Loucy (cell line): ENCODE measurements around the gene CTNNBIP1.

ENCODE experiments used
- EZH2phosphoT487 ChIP-seq: fragments of 200-600 bp; IDR thresholded peaks from 2 replicates; pipeline ENCODE4 v1.6.1; 2018; ENCODE audit warnings: antibody characterized with exemption, mild to moderate bottlenecking, moderate library complexity, borderline replicate concordance
- TF ChIP-seq, protein P1 (sequence below): fragments of 200-600 bp; sonication (generic); conservative IDR thresholded peaks from 2 replicates; pipeline ENCODE4 v1.5.1; 2014; ENCODE audit warnings: mild to moderate bottlenecking, antibody characterized with exemption, low read length

DNA sequence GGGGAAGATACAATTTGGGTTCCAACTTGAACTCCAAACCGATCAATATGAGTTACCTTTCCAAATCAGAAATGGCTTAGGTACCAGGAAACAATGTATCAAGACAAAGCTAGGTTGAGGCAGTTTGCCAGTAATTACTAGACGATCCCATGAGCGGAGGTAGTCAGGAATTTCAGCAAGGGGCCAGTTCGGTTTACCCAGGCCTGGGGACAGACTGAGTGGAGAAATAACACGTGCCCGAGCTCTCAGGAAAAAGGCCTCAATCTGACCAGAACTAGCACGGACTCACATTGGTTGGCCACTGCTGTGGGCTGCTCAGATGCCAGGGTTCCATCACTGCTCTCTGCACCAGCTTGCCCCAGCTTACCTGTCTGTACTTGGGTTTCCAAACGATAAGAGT lies 101.6 kb downstream of the CTNNBIP1 start:
- TF ChIP-seq, protein P1, sequence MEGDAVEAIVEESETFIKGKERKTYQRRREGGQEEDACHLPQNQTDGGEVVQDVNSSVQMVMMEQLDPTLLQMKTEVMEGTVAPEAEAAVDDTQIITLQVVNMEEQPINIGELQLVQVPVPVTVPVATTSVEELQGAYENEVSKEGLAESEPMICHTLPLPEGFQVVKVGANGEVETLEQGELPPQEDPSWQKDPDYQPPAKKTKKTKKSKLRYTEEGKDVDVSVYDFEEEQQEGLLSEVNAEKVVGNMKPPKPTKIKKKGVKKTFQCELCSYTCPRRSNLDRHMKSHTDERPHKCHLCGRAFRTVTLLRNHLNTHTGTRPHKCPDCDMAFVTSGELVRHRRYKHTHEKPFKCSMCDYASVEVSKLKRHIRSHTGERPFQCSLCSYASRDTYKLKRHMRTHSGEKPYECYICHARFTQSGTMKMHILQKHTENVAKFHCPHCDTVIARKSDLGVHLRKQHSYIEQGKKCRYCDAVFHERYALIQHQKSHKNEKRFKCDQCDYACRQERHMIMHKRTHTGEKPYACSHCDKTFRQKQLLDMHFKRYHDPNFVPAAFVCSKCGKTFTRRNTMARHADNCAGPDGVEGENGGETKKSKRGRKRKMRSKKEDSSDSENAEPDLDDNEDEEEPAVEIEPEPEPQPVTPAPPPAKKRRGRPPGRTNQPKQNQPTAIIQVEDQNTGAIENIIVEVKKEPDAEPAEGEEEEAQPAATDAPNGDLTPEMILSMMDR = no peak
- TF ChIP-seq EZH2phosphoT487 = no peak
